Measurements from ENCODE around the gene GPR63.

Gene GPR63

GRCh38 chr6:96786336-96786735 lies 50.9 kb downstream of the GPR63 start:
- H3K9me3 ChIP-seq (ENCODE audit: control insufficient read depth, insufficient read depth, low read length): no peaks in the 10 kb centered on the region
- no peaks in the 10 kb centered on the region for H3K36me3 ChIP-seq (ENCODE audit: control insufficient read depth, insufficient read depth, low read length)
- no peak overlapping the region for H3K9ac ChIP-seq (ENCODE audit: low read depth, low read length)

GRCh38 chr6:96784650-96785049 lies 52.6 kb downstream of the GPR63 start:
- H3K4me3 ChIP-seq (ENCODE audit: low read depth, low read length): no peak overlapping the region
- H3K36me3 ChIP-seq (ENCODE audit: control insufficient read depth, insufficient read depth, low read length): no peaks in the 10 kb centered on the region
- peaks cover 4% of the 10 kb centered on the region for H3K4me1 ChIP-seq (ENCODE audit: control insufficient read depth, insufficient read depth, low read length)
- H3K9ac ChIP-seq (ENCODE audit: low read depth, low read length): no peak overlapping the region
- H3K27me3 ChIP-seq (ENCODE audit: control insufficient read depth, insufficient read depth, low read length): no peaks in the 10 kb centered on the region
- H3K9me3 ChIP-seq (ENCODE audit: control insufficient read depth, insufficient read depth, low read length): no peaks in the 10 kb centered on the region

More at GRCh38 chr6:96786336-96786735, 50.9 kb downstream of the GPR63 start:
- Histone ChIP-seq H3K4me1 (ENCODE audit: control insufficient read depth, insufficient read depth, low read length) (peaks cover 4% of the 10 kb centered on the region), H3K4me3 (ENCODE audit: low read depth, low read length) (no peak overlapping the region), H3K27me3 (ENCODE audit: control insufficient read depth, insufficient read depth, low read length) (no peaks in the 10 kb centered on the region)

GRCh38 chr6:96783307-96783706 lies 54.0 kb downstream of the GPR63 start:
- Histone ChIP-seq H3K9ac (ENCODE audit: low read depth, low read length) (no peak overlapping the region), H3K27me3 (ENCODE audit: control insufficient read depth, insufficient read depth, low read length) (no peaks in the 10 kb centered on the region), H3K36me3 (ENCODE audit: control insufficient read depth, insufficient read depth, low read length) (no peaks in the 10 kb centered on the region), H3K4me3 (ENCODE audit: low read depth, low read length) (no peak overlapping the region), H3K9me3 (ENCODE audit: control insufficient read depth, insufficient read depth, low read length) (no peaks in the 10 kb centered on the region), H3K4me1 (ENCODE audit: control insufficient read depth, insufficient read depth, low read length) (peaks cover 2% of the 10 kb centered on the region)

GRCh38 chr6:96781557-96781956 lies 55.7 kb downstream of the GPR63 start:
- no peaks in the 10 kb centered on the region for H3K36me3 ChIP-seq (ENCODE audit: control insufficient read depth, insufficient read depth, low read length)
- no peaks in the 10 kb centered on the region for H3K27me3 ChIP-seq (ENCODE audit: control insufficient read depth, insufficient read depth, low read length)
- no peak overlapping the region for H3K9ac ChIP-seq (ENCODE audit: low read depth, low read length)
- no peak overlapping the region for H3K4me3 ChIP-seq (ENCODE audit: low read depth, low read length)
- H3K4me1 ChIP-seq (ENCODE audit: control insufficient read depth, insufficient read depth, low read length): no peaks in the 10 kb centered on the region
- no peaks in the 10 kb centered on the region for H3K9me3 ChIP-seq (ENCODE audit: control insufficient read depth, insufficient read depth, low read length)

- Histone ChIP-seq H3K36me3 (ENCODE audit: control insufficient read depth, insufficient read depth, low read length) (no peaks in the 10 kb centered on the region), H3K9me3 (ENCODE audit: control insufficient read depth, insufficient read depth, low read length) (no peaks in the 10 kb centered on the region), H3K4me3 (ENCODE audit: low read depth, low read length) (no peak overlapping the region), H3K9ac (ENCODE audit: low read depth, low read length) (no peak overlapping the region), H3K27me3 (ENCODE audit: control insufficient read depth, insufficient read depth, low read length) (no peaks in the 10 kb centered on the region), H3K4me1 (ENCODE audit: control insufficient read depth, insufficient read depth, low read length) (no peaks in the 10 kb centered on the region)
Observed at GRCh38 chr6:96777113-96777512, 60.2 kb downstream of the GPR63 start.

- H3K36me3 ChIP-seq (ENCODE audit: control insufficient read depth, insufficient read depth, low read length): no peaks in the 10 kb centered on the region
- no peak overlapping the region for H3K4me3 ChIP-seq (ENCODE audit: low read depth, low read length)
- no peaks in the 10 kb centered on the region for H3K9me3 ChIP-seq (ENCODE audit: control insufficient read depth, insufficient read depth, low read length)
- no peaks in the 10 kb centered on the region for H3K4me1 ChIP-seq (ENCODE audit: control insufficient read depth, insufficient read depth, low read length)
- no peak overlapping the region for H3K9ac ChIP-seq (ENCODE audit: low read depth, low read length)
- H3K27me3 ChIP-seq (ENCODE audit: control insufficient read depth, insufficient read depth, low read length): no peaks in the 10 kb centered on the region
Observed at GRCh38 chr6:96775727-96776400, 61.4 kb downstream of the GPR63 start.

GRCh38 chr6:96766769-96767168 lies 70.5 kb downstream of the GPR63 start:
- H3K9ac ChIP-seq (ENCODE audit: low read depth, low read length): no peak overlapping the region
- no peaks in the 10 kb centered on the region for H3K9me3 ChIP-seq (ENCODE audit: control insufficient read depth, insufficient read depth, low read length)
- H3K27me3 ChIP-seq (ENCODE audit: control insufficient read depth, insufficient read depth, low read length): no peaks in the 10 kb centered on the region
- H3K4me3 ChIP-seq (ENCODE audit: low read depth, low read length): no peak overlapping the region
- H3K4me1 ChIP-seq (ENCODE audit: control insufficient read depth, insufficient read depth, low read length): no peaks in the 10 kb centered on the region
- no peaks in the 10 kb centered on the region for H3K36me3 ChIP-seq (ENCODE audit: control insufficient read depth, insufficient read depth, low read length)

GRCh38 chr6:96762599-96762998 lies 74.7 kb downstream of the GPR63 start:
- Histone ChIP-seq H3K9me3 (ENCODE audit: control insufficient read depth, insufficient read depth, low read length) (no peaks in the 10 kb centered on the region), H3K9ac (ENCODE audit: low read depth, low read length) (no peak overlapping the region), H3K4me3 (ENCODE audit: low read depth, low read length) (no peak overlapping the region), H3K4me1 (ENCODE audit: control insufficient read depth, insufficient read depth, low read length) (no peaks in the 10 kb centered on the region), H3K36me3 (ENCODE audit: control insufficient read depth, insufficient read depth, low read length) (no peaks in the 10 kb centered on the region), H3K27me3 (ENCODE audit: control insufficient read depth, insufficient read depth, low read length) (no peaks in the 10 kb centered on the region)

GRCh38 chr6:96761794-96762193 lies 75.5 kb downstream of the GPR63 start:
- Histone ChIP-seq H3K4me1 (ENCODE audit: control insufficient read depth, insufficient read depth, low read length) (no peaks in the 10 kb centered on the region), H3K9me3 (ENCODE audit: control insufficient read depth, insufficient read depth, low read length) (no peaks in the 10 kb centered on the region), H3K9ac (ENCODE audit: low read depth, low read length) (no peak overlapping the region), H3K27me3 (ENCODE audit: control insufficient read depth, insufficient read depth, low read length) (no peaks in the 10 kb centered on the region), H3K4me3 (ENCODE audit: low read depth, low read length) (no peak overlapping the region), H3K36me3 (ENCODE audit: control insufficient read depth, insufficient read depth, low read length) (no peaks in the 10 kb centered on the region)

GRCh38 chr6:96760153-96760687 lies 77.1 kb downstream of the GPR63 start:
- no peaks in the 10 kb centered on the region for H3K36me3 ChIP-seq (ENCODE audit: control insufficient read depth, insufficient read depth, low read length)
- no peaks in the 10 kb centered on the region for H3K27me3 ChIP-seq (ENCODE audit: control insufficient read depth, insufficient read depth, low read length)
- no peaks in the 10 kb centered on the region for H3K9me3 ChIP-seq (ENCODE audit: control insufficient read depth, insufficient read depth, low read length)
- no peaks in the 10 kb centered on the region for H3K4me1 ChIP-seq (ENCODE audit: control insufficient read depth, insufficient read depth, low read length)
- no peak overlapping the region for H3K4me3 ChIP-seq (ENCODE audit: low read depth, low read length)
- H3K9ac ChIP-seq (ENCODE audit: low read depth, low read length): no peak overlapping the region

GRCh38 chr6:96755096-96755495 lies 82.2 kb downstream of the GPR63 start:
- Histone ChIP-seq H3K36me3 (ENCODE audit: control insufficient read depth, insufficient read depth, low read length) (no peaks in the 10 kb centered on the region), H3K9me3 (ENCODE audit: control insufficient read depth, insufficient read depth, low read length) (no peaks in the 10 kb centered on the region), H3K4me1 (ENCODE audit: control insufficient read depth, insufficient read depth, low read length) (no peaks in the 10 kb centered on the region), H3K9ac (ENCODE audit: low read depth, low read length) (no peak overlapping the region), H3K27me3 (ENCODE audit: control insufficient read depth, insufficient read depth, low read length) (no peaks in the 10 kb centered on the region), H3K4me3 (ENCODE audit: low read depth, low read length) (no peak overlapping the region)

GRCh38 chr6:96749891-96750290 lies 87.4 kb downstream of the GPR63 start:
- Histone ChIP-seq H3K4me3 (ENCODE audit: low read depth, low read length) (no peak overlapping the region), H3K36me3 (ENCODE audit: control insufficient read depth, insufficient read depth, low read length) (no peaks in the 10 kb centered on the region), H3K9ac (ENCODE audit: low read depth, low read length) (no peak overlapping the region), H3K9me3 (ENCODE audit: control insufficient read depth, insufficient read depth, low read length) (no peaks in the 10 kb centered on the region), H3K4me1 (ENCODE audit: control insufficient read depth, insufficient read depth, low read length) (no peaks in the 10 kb centered on the region), H3K27me3 (ENCODE audit: control insufficient read depth, insufficient read depth, low read length) (no peaks in the 10 kb centered on the region)

All from iPS-15b (cell line).